ENCODE measurements around the gene ELL.

Gene ELL

GRCh38 chr19:18480006-18480691 lies 41.7 kb downstream of the ELL start:
- TF ChIP-seq CTCF (IDR thresholded peaks at IDR 0.05; ENCODE audit: insufficient read depth, low read length, poor library complexity, severe bottlenecking) (no peak), EZH2phosphoT487 (conservative IDR thresholded peaks at IDR 0.05; ENCODE audit: low read length) (no peak)
- Histone ChIP-seq H3K79me2 (ENCODE audit: insufficient read depth, low read length) (peaks cover 89% of the 10 kb centered on the region), H3K27me3 (ENCODE audit: low read length) (no peaks in the 10 kb centered on the region), H3K4me3 (ENCODE audit: insufficient read depth, low read length, poor library complexity, severe bottlenecking) (no peak overlapping the region), H2AFZ (ENCODE audit: low read depth, low read length, severe bottlenecking) (no peak overlapping the region), H3K9me2 (replicated peaks; ENCODE audit: insufficient read depth, low read length) (no peaks in the 10 kb centered on the region), H3K9me3 (ENCODE audit: insufficient read depth, low read length) (no peaks in the 10 kb centered on the region), H3F3A (ENCODE audit: insufficient read depth) (no peaks in the 10 kb centered on the region), H4K20me1 (ENCODE audit: low read depth, low read length) (peaks cover 3% of the 10 kb centered on the region; the same call in 1 of the 2 replicates), H3K4me2 (ENCODE audit: low read depth, low read length, poor library complexity, severe bottlenecking) (no peak overlapping the region), H3K9ac (ENCODE audit: low read length) (no peak overlapping the region), H3K27ac (ENCODE audit: low read depth, low read length) (no peak overlapping the region), H3K36me3 (ENCODE audit: low read length) (no peaks in the 10 kb centered on the region)

- Histone ChIP-seq H3K4me3 (ENCODE audit: insufficient read depth, low read length, poor library complexity, severe bottlenecking) (no peak overlapping the region), H4K20me1 (ENCODE audit: low read depth, low read length) (peaks cover 3% of the 10 kb centered on the region; the same call in 1 of the 2 replicates)
Measured at GRCh38 chr19:18478545-18479311, 43.1 kb downstream of the ELL start.

GRCh38 chr19:18477974-18478373 lies 43.9 kb downstream of the ELL start:
- Histone ChIP-seq H3K4me3 (ENCODE audit: insufficient read depth, low read length, poor library complexity, severe bottlenecking) (no peak overlapping the region), H3F3A (ENCODE audit: insufficient read depth) (no peaks in the 10 kb centered on the region), H3K9me2 (replicated peaks; ENCODE audit: insufficient read depth, low read length) (no peaks in the 10 kb centered on the region), H2AFZ (ENCODE audit: low read depth, low read length, severe bottlenecking) (no peak overlapping the region), H3K27me3 (ENCODE audit: low read length) (no peaks in the 10 kb centered on the region), H3K4me2 (ENCODE audit: low read depth, low read length, poor library complexity, severe bottlenecking) (no peak overlapping the region), H3K9me3 (ENCODE audit: insufficient read depth, low read length) (no peaks in the 10 kb centered on the region), H3K27ac (ENCODE audit: low read depth, low read length) (no peak overlapping the region), H4K20me1 (ENCODE audit: low read depth, low read length) (peaks cover under 1% of the 10 kb centered on the region; the same call in 1 of the 2 replicates), H3K79me2 (ENCODE audit: insufficient read depth, low read length) (peaks cover 84% of the 10 kb centered on the region), H3K36me3 (ENCODE audit: low read length) (no peaks in the 10 kb centered on the region), H3K9ac (ENCODE audit: low read length) (no peak overlapping the region)
- TF ChIP-seq EZH2phosphoT487 (conservative IDR thresholded peaks at IDR 0.05; ENCODE audit: low read length) (no peak), CTCF (IDR thresholded peaks at IDR 0.05; ENCODE audit: insufficient read depth, low read length, poor library complexity, severe bottlenecking) (no peak)

More at GRCh38 chr19:18478545-18479311, 43.1 kb downstream of the ELL start:
- peaks cover 88% of the 10 kb centered on the region for H3K79me2 ChIP-seq (ENCODE audit: insufficient read depth, low read length)
- no peaks in the 10 kb centered on the region for H3K36me3 ChIP-seq (ENCODE audit: low read length)
- TF ChIP-seq EZH2phosphoT487 (conservative IDR thresholded peaks at IDR 0.05; ENCODE audit: low read length) (no peak), CTCF (IDR thresholded peaks at IDR 0.05; ENCODE audit: insufficient read depth, low read length, poor library complexity, severe bottlenecking) (no peak)
- no peak overlapping the region for H3K4me2 ChIP-seq (ENCODE audit: low read depth, low read length, poor library complexity, severe bottlenecking)
- no peaks in the 10 kb centered on the region for H3F3A ChIP-seq (ENCODE audit: insufficient read depth)
- H2AFZ ChIP-seq (ENCODE audit: low read depth, low read length, severe bottlenecking), result no peak overlapping the region
- H3K9me3 ChIP-seq (ENCODE audit: insufficient read depth, low read length), result no peaks in the 10 kb centered on the region
- H3K9ac ChIP-seq (ENCODE audit: low read length), result no peak overlapping the region
- peak overlapping the region; percentile 26; the same call in 1 of the 2 replicates for H3K27ac ChIP-seq (ENCODE audit: low read depth, low read length)
- H3K9me2 ChIP-seq (replicated peaks; ENCODE audit: insufficient read depth, low read length), result no peaks in the 10 kb centered on the region
- H3K27me3 ChIP-seq (ENCODE audit: low read length), result no peaks in the 10 kb centered on the region
